IMR-90 (cell line): ENCODE results near the gene WFDC12. TPM values are rescaled to one million over a fixed set of nuclear protein-coding genes. Genes with fewer than 3 reads are reported as not detected.

Experiments
- ATAC-seq: fragments of 200-7000 bp; cut with Tn5 transposase; 2 replicates; pipeline ENCODE4 v1.9.1; 2020; ENCODE audit warnings: low read depth, mild to moderate bottlenecking, moderate library complexity
- BruUV-seq: library from RNA; stranded (reverse); fragments of 400-500 nt; replicated peaks from 2 replicates; lab custom pipeline; 2021; lab: Mats Ljungman, UMichigan
- CTCF ChIA-PET: fragments of 300-600 bp; formaldehyde crosslinking; extraction: SDS; loops from one replicate; lab custom pipeline; 2021; ENCODE audit warnings: antibody characterized with exemption; lab: Yijun Ruan, JAX
- POLR2A ChIA-PET: fragments of 300-600 bp; sonication (Branson Sonifier 250); formaldehyde crosslinking; loops from one replicate; lab custom pipeline; 2022; ENCODE audit warnings: antibody characterized with exemption; ENCODE audit not compliant: unreplicated experiment; lab: Charles Lee
- DNase-seq: peaks from one replicate; pipeline ENCODE4 v3.0.0; 2013
- H2AFZ ChIP-seq: replicated peaks from 2 replicates; pipeline ENCODE3; 2013; ENCODE audit warnings: low read length, mild to moderate bottlenecking; ENCODE audit not compliant: poor library complexity
- H2AK5ac ChIP-seq: 2 replicates; pipeline ENCODE4 v1.6.1; 2013; ENCODE audit warnings: low read depth, low read length, inconsistent platforms
- H2AK9ac ChIP-seq: replicated peaks from 2 replicates; pipeline ENCODE3; 2013; ENCODE audit warnings: mild to moderate bottlenecking, low read depth, low read length, moderate library complexity; ENCODE audit not compliant: poor library complexity
- H2BK120ac ChIP-seq: 2 replicates; pipeline ENCODE4 v1.6.1; 2013; ENCODE audit warnings: low read depth, low read length, inconsistent platforms
- H2BK15ac ChIP-seq: 3 replicates; pipeline ENCODE4 v1.6.1; 2013; ENCODE audit warnings: low read depth, low read length, inconsistent platforms
- H2BK20ac ChIP-seq: 2 replicates; pipeline ENCODE4 v1.6.1; 2013; ENCODE audit warnings: low read depth, mild to moderate bottlenecking, inconsistent platforms, low read length, moderate library complexity
- H2BK5ac ChIP-seq: 2 replicates; pipeline ENCODE4 v1.6.1; 2013; ENCODE audit warnings: mild to moderate bottlenecking, low read depth, low read length, inconsistent platforms; ENCODE audit not compliant: poor library complexity, severe bottlenecking
- H3K14ac ChIP-seq: replicated peaks from 2 replicates; pipeline ENCODE4 v1.6.1; 2013; ENCODE audit warnings: low read depth, low read length, inconsistent platforms
- H3K18ac ChIP-seq: 2 replicates; pipeline ENCODE4 v1.6.1; 2013; ENCODE audit warnings: low read depth, low read length, control low read depth
- H3K23ac ChIP-seq: 2 replicates; pipeline ENCODE4 v1.6.1; 2013; ENCODE audit warnings: low read depth, low read length, inconsistent platforms
- H3K27ac ChIP-seq: 2 replicates; pipeline ENCODE4 v1.5.1; 2013; ENCODE audit warnings: mild to moderate bottlenecking, control low read depth, low read length; ENCODE audit not compliant: insufficient read depth
- H3K27me3 ChIP-seq: 2 replicates; pipeline ENCODE4 v1.6.1; 2013; ENCODE audit warnings: low read length; ENCODE audit not compliant: control insufficient read depth, insufficient read depth
- H3K36me3 ChIP-seq: 2 replicates; pipeline ENCODE4 v1.6.1; 2013; ENCODE audit warnings: low read length, mixed read lengths; ENCODE audit not compliant: control insufficient read depth, insufficient read depth
- H3K4ac ChIP-seq: 2 replicates; pipeline ENCODE4 v1.6.1; 2013; ENCODE audit warnings: low read depth, low read length, inconsistent platforms
- H3K4me1 ChIP-seq: 2 replicates; pipeline ENCODE4 v1.6.1; 2013; ENCODE audit warnings: low read length, mixed read lengths; ENCODE audit not compliant: control insufficient read depth, insufficient read depth
- H3K4me2 ChIP-seq: 2 replicates; pipeline ENCODE4 v1.6.1; 2013; ENCODE audit warnings: low read depth, mild to moderate bottlenecking, control low read depth, low read length, moderate library complexity
- H3K4me3 ChIP-seq: 2 replicates; pipeline ENCODE4 v1.5.1; 2013; ENCODE audit warnings: low read depth, mild to moderate bottlenecking, control low read depth, low read length, moderate library complexity; ENCODE audit not compliant: insufficient read depth
- H3K56ac ChIP-seq: 2 replicates; pipeline ENCODE4 v1.6.1; 2013; ENCODE audit warnings: low read length, inconsistent platforms; ENCODE audit not compliant: insufficient read depth; ENCODE audit errors: extremely low read depth
- H3K79me1 ChIP-seq, 2 experiments: 2 replicates each; pipeline ENCODE4 v1.6.1; 2013; ENCODE audit warnings: low read length in 2 of 2, inconsistent platforms in 1 of 2, low read depth in 1 of 2
- H3K9ac ChIP-seq: 2 replicates; pipeline ENCODE4 v1.6.1; 2013; ENCODE audit warnings: low read depth, low read length, control low read depth
- H3K9me1 ChIP-seq: 2 replicates; pipeline ENCODE4 v1.6.1; 2013; ENCODE audit warnings: low read length, inconsistent platforms; ENCODE audit not compliant: insufficient read depth
- H3K9me3 ChIP-seq: 2 replicates; pipeline ENCODE4 v1.6.1; 2013; ENCODE audit warnings: low read length; ENCODE audit not compliant: control insufficient read depth, insufficient read depth
- H4K20me1 ChIP-seq: 2 replicates; pipeline ENCODE4 v1.6.1; 2013; ENCODE audit warnings: low read length, inconsistent platforms; ENCODE audit not compliant: insufficient read depth
- H4K5ac ChIP-seq: 2 replicates; pipeline ENCODE4 v1.6.1; 2013; ENCODE audit warnings: mild to moderate bottlenecking, low read depth, low read length, control low read depth
- H4K8ac ChIP-seq, 2 experiments: 2 replicates each; pipeline ENCODE4 v1.6.1; 2013; ENCODE audit warnings: low read depth in 2 of 2, low read length in 2 of 2, control low read depth in 1 of 2, inconsistent platforms in 1 of 2
- H4K91ac ChIP-seq: 2 replicates; pipeline ENCODE4 v1.6.1; 2013; ENCODE audit warnings: low read depth, low read length, inconsistent platforms; ENCODE audit not compliant: insufficient read depth
- BHLHE40 ChIP-seq: fragments of 150-350 bp; IDR thresholded peaks from 2 replicates; pipeline ENCODE4 v1.6.1; 2016; ENCODE audit warnings: mild to moderate bottlenecking, low read depth, low read length
- CEBPB ChIP-seq: IDR thresholded peaks from 2 replicates; pipeline ENCODE4 v1.6.1; 2012; ENCODE audit warnings: low read depth, low read length, improper control_type of control experiment
- MAFK ChIP-seq: IDR thresholded peaks from 2 replicates; pipeline ENCODE4 v1.6.1; 2012; ENCODE audit warnings: low read depth, low read length, improper control_type of control experiment
- MAZ ChIP-seq: IDR thresholded peaks from 2 replicates; pipeline ENCODE4 v1.6.1; 2012; ENCODE audit warnings: low read depth, mild to moderate bottlenecking, low read length, improper control_type of control experiment, moderate library complexity, borderline replicate concordance
- NFE2L2 ChIP-seq: fragments of 150-350 bp; IDR thresholded peaks from 2 replicates; pipeline ENCODE4 v1.6.1; 2016; ENCODE audit warnings: low read depth, mild to moderate bottlenecking, low read length
- RCOR1 ChIP-seq: IDR thresholded peaks from 2 replicates; pipeline ENCODE4 v1.6.1; 2012; ENCODE audit warnings: mild to moderate bottlenecking, low read length, improper control_type of control experiment; ENCODE audit not compliant: insufficient replicate concordance
- RFX5 ChIP-seq: IDR thresholded peaks from 2 replicates; pipeline ENCODE4 v1.8.0; 2012; ENCODE audit warnings: low read depth, mild to moderate bottlenecking, low read length, moderate library complexity
- SMC3 ChIP-seq: fragments of 150-350 bp; IDR thresholded peaks from 2 replicates; pipeline ENCODE4 v1.6.1; 2016; ENCODE audit warnings: low read depth, mild to moderate bottlenecking, antibody characterized with exemption, low read length, moderate library complexity
- WGBS, 2 experiments: methylation state at CpG; one replicate each; pipeline versions ENCODE4 v1.1.5 to v1.1.7; 2013; ENCODE audit warnings: missing lambda C conversion rate in 2 of 2; ENCODE audit not compliant: insufficient read length in 1 of 2; ENCODE audit errors: extremely low coverage in 2 of 2; 5-methylcytosine and 5-hydroxymethylcytosine counted together
- dilution Hi-C: fragments of 300-500 bp; cut with HindIII; formaldehyde crosslinking; loops from one replicate; pipeline ENCODE4 v1.14.3; 2018; ENCODE audit warnings: low sequenced_read_pairs; ENCODE audit not compliant: unreplicated experiment
- in situ Hi-C: fragments of 300-500 bp; cut with MboI; formaldehyde crosslinking; loops from 3 replicates; pipeline ENCODE4 v1.14.3; 2019; ENCODE audit warnings: low sequenced_read_pairs, inconsistent platforms, mixed read lengths
- intact Hi-C: fragments of 100-400 bp; cut with micrococcal nuclease; formaldehyde crosslinking; loops from 2 replicates; pipeline ENCODE4 v1.10.0; 2022
- polyA plus RNA-seq, 3 experiments: library from polyadenylated mRNA; depleted of rRNA; stranded (reverse); fragments of >200 nt; gene quantifications; 2 replicates each; pipeline ENCODE4 v1.2.3, GENCODE V29; 2012; ENCODE audit warnings: low replicate concordance in 1 of 3
- total RNA-seq: library from RNA; depleted of rRNA; stranded (reverse); fragments of >200 nt; gene quantifications from 2 replicates; pipeline ENCODE4 v1.2.3, GENCODE V29; 2012
- TF ChIP-seq, protein P1 (sequence below): conservative IDR thresholded peaks from 2 replicates; pipeline ENCODE4 v1.5.1; 2012; ENCODE audit warnings: mild to moderate bottlenecking, low read depth, low read length, improper control_type of control experiment

WFDC12 gene
- total and polyA plus RNA-seq, 2 of the 4 experiments (the other 2 are of a cell fraction), result not detected

DNA sequence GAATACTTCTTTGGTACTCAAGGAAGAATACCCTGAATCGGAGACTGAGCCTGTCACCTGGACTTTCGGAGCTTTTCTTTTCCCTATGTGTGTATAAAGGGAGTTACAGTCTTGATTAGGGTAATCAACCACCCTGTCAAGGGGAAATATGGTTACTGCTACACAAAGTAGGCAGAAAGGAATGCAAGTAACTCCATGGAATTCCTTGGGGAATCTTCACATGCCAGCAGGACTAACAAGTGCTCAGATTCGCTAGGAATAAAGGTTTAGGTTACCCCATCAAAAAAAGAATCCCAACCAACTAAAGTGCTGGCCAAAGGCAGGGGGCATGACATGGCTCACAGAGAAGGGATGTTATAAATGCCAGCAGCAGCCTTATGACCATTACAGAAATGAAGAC is 33.8 kb downstream of the WFDC12 start:
- no TSS peak for BruUV-seq
- in situ Hi-C loops (no loop called here), intact Hi-C loops (loop anchor here (10.0 kb wide), 1 partner anchor 684 kb away; no protein-coding TSS in a partner anchor), dilution Hi-C loops (no loop called here)
- H3K23ac ChIP-seq, result no peak overlapping the region
- no peaks in the 10 kb centered on the region for H3K36me3 ChIP-seq
- no peak overlapping the region for H2BK120ac ChIP-seq
- no peak overlapping the region for H3K4me3 ChIP-seq
- peak overlapping the region; percentile 78; the same call in 1 of the 2 replicates for H4K5ac ChIP-seq
- DNase-seq (peak; percentile 7), ATAC-seq (no peak)
- H3K56ac ChIP-seq, result no peak overlapping the region
- H3K4ac ChIP-seq, result no peak overlapping the region
- no peaks in the 10 kb centered on the region for H3K27me3 ChIP-seq
- H4K20me1 ChIP-seq, result no peaks in the 10 kb centered on the region
- H2BK15ac ChIP-seq, result peak overlapping the region; percentile 62; the same call in 1 of the 3 replicates
- no peak overlapping the region for H2AK5ac ChIP-seq
- H3K18ac ChIP-seq, result peak overlapping the region; percentile 86; the same call in 1 of the 2 replicates
- H3K9ac ChIP-seq, result no peak overlapping the region
- WGBS, 2 experiments, result no CpG with 5 or more reads among the region's 3 CpGs
- H2AK9ac ChIP-seq, result no peak overlapping the region
- no peak overlapping the region for H2AFZ ChIP-seq
- peak overlapping the region; percentile 99 for H2BK5ac ChIP-seq
- H4K8ac ChIP-seq, result peak overlapping the region in 1 of 2 experiments; percentile 29; a peak in 1 of 4 replicates
- H3K27ac ChIP-seq, result no peak overlapping the region
- peaks cover 11% of the 10 kb centered on the region for H3K4me1 ChIP-seq
- no peaks in the 10 kb centered on the region; the same call in 1 of the 2 replicates for H3K9me1 ChIP-seq
- CTCF ChIA-PET, result interaction anchor here (1.0 to 1.7 kb wide), 2 partner anchors 14 to 46 kb away, joined by 4 to 7 read pairs; no protein-coding TSS in a partner anchor
- no peaks in the 10 kb centered on the region for H3K79me1 ChIP-seq
- peak overlapping the region; percentile 7; the same call in 1 of the 2 replicates for H4K91ac ChIP-seq
- POLR2A ChIA-PET, result no interaction called here
- TF ChIP-seq CEBPB (no peak), MAZ (no peak), RFX5 (no peak), NFE2L2 (no peak), BHLHE40 (no peak), SMC3 (no peak), RCOR1 (no peak), MAFK (no peak)
- TF ChIP-seq, protein P1, sequence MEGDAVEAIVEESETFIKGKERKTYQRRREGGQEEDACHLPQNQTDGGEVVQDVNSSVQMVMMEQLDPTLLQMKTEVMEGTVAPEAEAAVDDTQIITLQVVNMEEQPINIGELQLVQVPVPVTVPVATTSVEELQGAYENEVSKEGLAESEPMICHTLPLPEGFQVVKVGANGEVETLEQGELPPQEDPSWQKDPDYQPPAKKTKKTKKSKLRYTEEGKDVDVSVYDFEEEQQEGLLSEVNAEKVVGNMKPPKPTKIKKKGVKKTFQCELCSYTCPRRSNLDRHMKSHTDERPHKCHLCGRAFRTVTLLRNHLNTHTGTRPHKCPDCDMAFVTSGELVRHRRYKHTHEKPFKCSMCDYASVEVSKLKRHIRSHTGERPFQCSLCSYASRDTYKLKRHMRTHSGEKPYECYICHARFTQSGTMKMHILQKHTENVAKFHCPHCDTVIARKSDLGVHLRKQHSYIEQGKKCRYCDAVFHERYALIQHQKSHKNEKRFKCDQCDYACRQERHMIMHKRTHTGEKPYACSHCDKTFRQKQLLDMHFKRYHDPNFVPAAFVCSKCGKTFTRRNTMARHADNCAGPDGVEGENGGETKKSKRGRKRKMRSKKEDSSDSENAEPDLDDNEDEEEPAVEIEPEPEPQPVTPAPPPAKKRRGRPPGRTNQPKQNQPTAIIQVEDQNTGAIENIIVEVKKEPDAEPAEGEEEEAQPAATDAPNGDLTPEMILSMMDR, result no peak
- H2BK20ac ChIP-seq, result peak overlapping the region; percentile 35; the same call in 1 of the 2 replicates
- no peaks in the 10 kb centered on the region for H3K9me3 ChIP-seq
- no peak overlapping the region for H3K4me2 ChIP-seq
- no peak overlapping the region for H3K14ac ChIP-seq
